NCI-H1417 (cell line): ENCODE data around the gene MYH11.
"Not testable (repeated sequence)": the region's sequence is repeated elsewhere in the genome, so short reads cannot be mapped to it uniquely, and the experiment has no call there.

ENCODE experiments used
- DNase-seq, 3 experiments: peaks; one replicate each; lab custom pipeline; 2025; lab: John Stamatoyannopoulos, UW

Gene MYH11

GRCh38 chr16:15714393-15715172 is 142.2 kb downstream of the MYH11 start:
- no peak for DNase-seq

GRCh38 chr16:15708997-15709396 is 147.8 kb downstream of the MYH11 start:
- DNase-seq, result no peak

- DNase-seq, result no peak
Measured at GRCh38 chr16:15708096-15708495, 148.7 kb downstream of the MYH11 start.

- no peak for DNase-seq
Measured at GRCh38 chr16:15707332-15707731, 149.5 kb downstream of the MYH11 start.

- DNase-seq, result no peak
Measured at GRCh38 chr16:15705064-15705565, 151.7 kb downstream of the MYH11 start.

GRCh38 chr16:15704545-15704987 is 152.3 kb downstream of the MYH11 start:
- peak; percentile 9 to 65 (median 48) for DNase-seq

- DNase-seq, result no peak
Measured at GRCh38 chr16:15703029-15703736, 153.6 kb downstream of the MYH11 start.

- DNase-seq, result no peak
Measured at GRCh38 chr16:15701975-15702970, 154.6 kb downstream of the MYH11 start.

GRCh38 chr16:15701367-15701766 is 155.5 kb downstream of the MYH11 start:
- no peak for DNase-seq

GRCh38 chr16:15699819-15700218 is 157.0 kb downstream of the MYH11 start:
- DNase-seq, result no peak

- no peak for DNase-seq
Measured at GRCh38 chr16:15694499-15694898, 162.3 kb downstream of the MYH11 start.

- not testable (repeated sequence) for DNase-seq
Measured at GRCh38 chr16:15692508-15692907, 164.3 kb downstream of the MYH11 start.

GRCh38 chr16:15691046-15691445 is 165.8 kb downstream of the MYH11 start:
- DNase-seq, result no peak

- DNase-seq, result no peak
Measured at GRCh38 chr16:15690296-15690695, 166.5 kb downstream of the MYH11 start.

GRCh38 chr16:15689290-15689689 is 167.5 kb downstream of the MYH11 start:
- no peak for DNase-seq

GRCh38 chr16:15686287-15686686 is 170.5 kb downstream of the MYH11 start:
- no peak for DNase-seq

- DNase-seq, result no peak
Measured at GRCh38 chr16:15682105-15682570, 174.7 kb downstream of the MYH11 start.

- DNase-seq, result no peak
Measured at GRCh38 chr16:15677447-15677846, 179.4 kb downstream of the MYH11 start.

- DNase-seq, result no peak
Measured at GRCh38 chr16:15676506-15676905, 180.3 kb downstream of the MYH11 start.

- DNase-seq, result no peak
Measured at GRCh38 chr16:15674571-15674970, 182.3 kb downstream of the MYH11 start.

GRCh38 chr16:15672514-15673167 is 184.2 kb downstream of the MYH11 start:
- DNase-seq, result peak in 2 of 3 experiments; percentile 43 to 57
